HepG2 (cell line): ENCODE results near the gene PTPN14. TPM values are rescaled to one million over a fixed set of nuclear protein-coding genes. Genes with fewer than 3 reads are reported as not detected.
A peak's percentile ranks its signal among the peaks of the same experiment; 100 is the strongest.

Experiments
- BHLHE40 ChIP-seq: IDR thresholded peaks from 2 replicates; pipeline ENCODE4 v1.6.1; 2011; ENCODE audit warnings: low read length, improper control_type of control experiment
- CREM ChIP-seq, 2 experiments: sonication (generic) in 1 of 2; formaldehyde crosslinking in 1 of 2; IDR thresholded peaks; 2 replicates each; pipeline versions ENCODE4 v1.4.0 to v1.6.1; 2016 to 2020; ENCODE audit warnings: antibody characterized with exemption in 1 of 2, mild to moderate bottlenecking in 1 of 2, missing genetic modification reagents in 1 of 2
- FOXP1 ChIP-seq, 2 experiments: fragments of 450-650 bp in 1 of 2; IDR thresholded peaks; 2 replicates each; pipeline ENCODE4 v1.6.1; 2017 to 2018; ENCODE audit warnings: antibody characterized with exemption in 1 of 2
- GATAD2A ChIP-seq: IDR thresholded peaks from 2 replicates; pipeline ENCODE4 v1.6.1; 2016
- HNF4A ChIP-seq: sonication (generic); formaldehyde crosslinking; IDR thresholded peaks from 2 replicates; pipeline ENCODE4 v1.4.0; 2020; ENCODE audit warnings: missing genetic modification reagents
- KDM1A ChIP-seq: IDR thresholded peaks from 2 replicates; pipeline ENCODE4 v1.6.1; 2016; ENCODE audit warnings: missing compliant biosample characterization
- KDM6A ChIP-seq: IDR thresholded peaks from 2 replicates; pipeline ENCODE4 v1.6.1; 2016; ENCODE audit warnings: low read depth
- MXI1 ChIP-seq: IDR thresholded peaks from 3 replicates; pipeline ENCODE4 v1.6.1; 2012; ENCODE audit warnings: low read depth, low read length, inconsistent platforms, borderline replicate concordance
- NCOA2 ChIP-seq: sonication (generic); formaldehyde crosslinking; IDR thresholded peaks from 2 replicates; pipeline ENCODE4 v1.8.0; 2022; ENCODE audit warnings: inconsistent platforms
- NFIC ChIP-seq: IDR thresholded peaks from 2 replicates; pipeline ENCODE4 v1.6.1; 2012; ENCODE audit warnings: mild to moderate bottlenecking, low read length, inconsistent platforms
- PHF21A ChIP-seq: sonication (generic); formaldehyde crosslinking; IDR thresholded peaks from 2 replicates; pipeline ENCODE4 v1.5.0; 2020; ENCODE audit warnings: mild to moderate bottlenecking, missing genetic modification reagents
- RARA ChIP-seq: IDR thresholded peaks from 2 replicates; pipeline ENCODE4 v1.6.1; 2016; ENCODE audit warnings: missing genetic modification reagents, missing compliant biosample characterization
- SIX1 ChIP-seq: sonication (generic); formaldehyde crosslinking; IDR thresholded peaks from 2 replicates; pipeline ENCODE4 v1.4.0; 2020; ENCODE audit warnings: missing genetic modification reagents, borderline replicate concordance
- SOX13 ChIP-seq, 3 experiments: fragments of 450-650 bp in 1 of 3; sonication (generic) in 1 of 3; formaldehyde crosslinking in 1 of 3; IDR thresholded peaks in 2 of 3; conservative IDR thresholded peaks in 1 of 3; 2 replicates each; pipeline versions ENCODE4 v1.5.0 to v1.6.1; 2016 to 2020; ENCODE audit warnings: antibody characterized with exemption in 1 of 3, mild to moderate bottlenecking in 1 of 3, missing compliant biosample characterization in 1 of 3, missing genetic modification reagents in 1 of 3, moderate library complexity in 1 of 3
- TBX2 ChIP-seq: sonication (generic); formaldehyde crosslinking; IDR thresholded peaks from 2 replicates; pipeline ENCODE4 v1.5.0; 2020; ENCODE audit warnings: missing genetic modification reagents, mild to moderate bottlenecking, borderline replicate concordance
- ZFAT ChIP-seq: sonication (generic); formaldehyde crosslinking; conservative IDR thresholded peaks from 2 replicates; pipeline ENCODE4 v1.8.1; 2023; ENCODE audit warnings: missing genetic modification reagents, inconsistent platforms
- ZNF326 ChIP-seq: sonication (generic); formaldehyde crosslinking; IDR thresholded peaks from 2 replicates; pipeline ENCODE4 v1.4.0; 2020; ENCODE audit warnings: missing genetic modification reagents, borderline replicate concordance
- ZNF446 ChIP-seq: sonication (generic); formaldehyde crosslinking; IDR thresholded peaks from 2 replicates; pipeline ENCODE4 v1.5.0; 2020; ENCODE audit warnings: mild to moderate bottlenecking, missing genetic modification reagents
- polyA plus RNA-seq, 8 experiments: library from polyadenylated mRNA; depleted of rRNA in 3 of 8; stranded (reverse) in 7 of 8; unstranded in 1 of 8; fragments of >200 nt; fragmentation: Illumina TruSeq in 4 of 8; extraction: Trizol in 4 of 8; gene quantifications; 2 replicates each; pipeline versions ENCODE4 v1.2.1 to v1.2.3, GENCODE V29; 2011 to 2016; ENCODE audit warnings: low read depth in 4 of 8, missing spikeins in 1 of 8, mixed read lengths in 1 of 8; ENCODE audit not compliant: insufficient read depth in 1 of 8
- total RNA-seq, 5 experiments: library from RNA; depleted of rRNA; stranded (reverse); fragments of >200 nt; fragmentation: Illumina TruSeq; extraction: Trizol; gene quantifications; 2 replicates each; pipeline ENCODE4 v1.2.3, GENCODE V29; 2016; ENCODE audit warnings: low read depth in 1 of 5
- TF ChIP-seq, protein P1 (sequence below), 2 experiments: sonication (generic) in 1 of 2; formaldehyde crosslinking in 1 of 2; IDR thresholded peaks; 2 replicates each; pipeline versions ENCODE4 v1.4.0 to v1.6.1; 2016 to 2020; ENCODE audit warnings: borderline replicate concordance in 1 of 2, low read depth in 1 of 2, mild to moderate bottlenecking in 1 of 2, missing genetic modification reagents in 1 of 2
- TF ChIP-seq, protein P2 (sequence below): IDR thresholded peaks from 2 replicates; pipeline ENCODE4 v1.6.1; 2016; ENCODE audit warnings: mild to moderate bottlenecking
- TF ChIP-seq, protein P3 (sequence below): sonication (generic); formaldehyde crosslinking; IDR thresholded peaks from 2 replicates; pipeline ENCODE4 v1.4.0; 2020; ENCODE audit warnings: missing genetic modification reagents, mild to moderate bottlenecking, borderline replicate concordance

PTPN14 gene
- total and polyA plus RNA-seq, 2 of the 13 experiments (the other 11 are each of a cell fraction or from before 2014, with no cell fraction given): 3.9 to 4.7 TPM

DNA sequence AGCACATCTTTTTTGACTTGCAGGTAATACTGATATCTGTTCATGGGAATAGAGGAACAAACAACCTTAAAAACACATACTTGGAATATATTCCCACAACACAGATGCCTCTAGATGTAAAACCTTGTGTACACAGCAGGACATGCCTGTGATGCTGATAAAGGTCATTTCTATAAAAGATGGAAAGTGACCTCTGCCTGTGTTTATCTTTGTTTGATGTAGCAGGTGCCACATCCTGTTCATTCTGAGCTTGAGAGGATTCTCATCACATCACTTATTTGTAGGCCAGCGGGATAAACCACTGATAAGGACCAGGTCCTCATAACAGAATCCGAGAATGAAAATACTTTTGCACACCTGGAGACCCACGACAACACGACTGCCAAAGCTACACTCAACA, 136.7 kb downstream of the PTPN14 start (continued):
- TF ChIP-seq, protein P1, sequence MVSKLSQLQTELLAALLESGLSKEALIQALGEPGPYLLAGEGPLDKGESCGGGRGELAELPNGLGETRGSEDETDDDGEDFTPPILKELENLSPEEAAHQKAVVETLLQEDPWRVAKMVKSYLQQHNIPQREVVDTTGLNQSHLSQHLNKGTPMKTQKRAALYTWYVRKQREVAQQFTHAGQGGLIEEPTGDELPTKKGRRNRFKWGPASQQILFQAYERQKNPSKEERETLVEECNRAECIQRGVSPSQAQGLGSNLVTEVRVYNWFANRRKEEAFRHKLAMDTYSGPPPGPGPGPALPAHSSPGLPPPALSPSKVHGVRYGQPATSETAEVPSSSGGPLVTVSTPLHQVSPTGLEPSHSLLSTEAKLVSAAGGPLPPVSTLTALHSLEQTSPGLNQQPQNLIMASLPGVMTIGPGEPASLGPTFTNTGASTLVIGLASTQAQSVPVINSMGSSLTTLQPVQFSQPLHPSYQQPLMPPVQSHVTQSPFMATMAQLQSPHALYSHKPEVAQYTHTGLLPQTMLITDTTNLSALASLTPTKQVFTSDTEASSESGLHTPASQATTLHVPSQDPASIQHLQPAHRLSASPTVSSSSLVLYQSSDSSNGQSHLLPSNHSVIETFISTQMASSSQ (IDR thresholded peaks at IDR 0.05; ENCODE audit: low read depth): no peak
- TF ChIP-seq, protein P1 (CRISPR knock-in tag; IDR thresholded peaks at IDR 0.05; ENCODE audit: borderline replicate concordance): peak; percentile 22; the same call in 1 of the 2 replicates
- TF ChIP-seq RARA (peak; percentile 49; the same call in 1 of the 2 replicates), TBX2 (CRISPR knock-in tag) (peak; percentile 84; the same call in 1 of the 2 replicates), KDM1A (peak; percentile 72; the same call in 1 of the 2 replicates), SOX13 (IDR thresholded peaks at IDR 0.05) (no peak), SOX13 (CRISPR knock-in tag; conservative IDR thresholded peaks at IDR 0.05 in 1 of 2, IDR thresholded peaks at IDR 0.05 in 1 of 2) (peak in 1 of 2 experiments; percentile 76; a peak in 2 of 4 replicates), SIX1 (CRISPR knock-in tag) (peak; percentile 45; the same call in 1 of the 2 replicates), PHF21A (CRISPR knock-in tag) (0 out of 2 replicates have a peak, but pooled peaks have one; percentile 55), ZNF326 (no peak), ZFAT (CRISPR knock-in tag) (no peak), FOXP1 (IDR thresholded peaks at IDR 0.05) (no peak), FOXP1 (CRISPR knock-in tag; IDR thresholded peaks at IDR 0.05) (peak; percentile 48; the same call in 1 of the 2 replicates), MXI1 (no peak), NCOA2 (CRISPR knock-in tag) (peak; percentile 72; the same call in 1 of the 2 replicates), HNF4A (CRISPR knock-in tag) (no peak), BHLHE40 (peak; percentile 28; the same call in 1 of the 2 replicates), GATAD2A (0 out of 2 replicates have a peak, but pooled peaks have one; percentile 21), NFIC (peak; percentile 36; the same call in 1 of the 2 replicates), KDM6A (CRISPR knock-in tag) (no peak), CREM (IDR thresholded peaks at IDR 0.05) (peak; percentile 43; the same call in 1 of the 2 replicates), CREM (CRISPR knock-in tag; IDR thresholded peaks at IDR 0.05) (no peak), ZNF446 (CRISPR knock-in tag) (no peak)
- TF ChIP-seq, protein P2, sequence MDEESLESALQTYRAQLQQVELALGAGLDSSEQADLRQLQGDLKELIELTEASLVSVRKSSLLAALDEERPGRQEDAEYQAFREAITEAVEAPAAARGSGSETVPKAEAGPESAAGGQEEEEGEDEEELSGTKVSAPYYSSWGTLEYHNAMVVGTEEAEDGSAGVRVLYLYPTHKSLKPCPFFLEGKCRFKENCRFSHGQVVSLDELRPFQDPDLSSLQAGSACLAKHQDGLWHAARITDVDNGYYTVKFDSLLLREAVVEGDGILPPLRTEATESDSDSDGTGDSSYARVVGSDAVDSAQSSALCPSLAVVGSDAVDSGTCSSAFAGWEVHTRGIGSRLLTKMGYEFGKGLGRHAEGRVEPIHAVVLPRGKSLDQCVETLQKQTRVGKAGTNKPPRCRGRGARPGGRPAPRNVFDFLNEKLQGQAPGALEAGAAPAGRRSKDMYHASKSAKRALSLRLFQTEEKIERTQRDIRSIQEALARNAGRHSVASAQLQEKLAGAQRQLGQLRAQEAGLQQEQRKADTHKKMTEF: peak; percentile 41; the same call in 1 of the 2 replicates
- TF ChIP-seq, protein P3, sequence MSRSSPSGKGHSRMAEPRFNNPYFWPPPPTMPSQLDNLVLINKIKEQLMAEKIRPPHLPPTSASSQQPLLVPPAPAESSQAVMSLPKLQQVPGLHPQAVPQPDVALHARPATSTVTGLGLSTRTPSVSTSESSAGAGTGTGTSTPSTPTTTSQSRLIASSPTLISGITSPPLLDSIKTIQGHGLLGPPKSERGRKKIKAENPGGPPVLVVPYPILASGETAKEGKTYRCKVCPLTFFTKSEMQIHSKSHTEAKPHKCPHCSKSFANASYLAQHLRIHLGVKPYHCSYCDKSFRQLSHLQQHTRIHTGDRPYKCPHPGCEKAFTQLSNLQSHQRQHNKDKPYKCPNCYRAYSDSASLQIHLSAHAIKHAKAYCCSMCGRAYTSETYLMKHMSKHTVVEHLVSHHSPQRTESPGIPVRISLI (CRISPR knock-in tag): no peak
